Smooth muscle cell (in vitro differentiated cells): ENCODE data around the gene MOGAT1. TPM values are rescaled to one million over a fixed set of nuclear protein-coding genes. Genes with fewer than 3 reads are reported as not detected.

Source experiments
- DNase-seq: peaks from one replicate; lab custom pipeline; 2025; ENCODE audit not compliant: unreplicated experiment; lab: John Stamatoyannopoulos, UW
- H2AFZ ChIP-seq: fragments of 200-600 bp; sonication (generic); 2 replicates; pipeline ENCODE4 v1.6.0; 2016; ENCODE audit warnings: antibody characterized with exemption, low read depth, mild to moderate bottlenecking
- H3F3A ChIP-seq: fragments of 200-600 bp; sonication (generic); 2 replicates; pipeline ENCODE4 v1.6.0; 2017; ENCODE audit warnings: antibody characterized with exemption, low read depth
- H3K27ac ChIP-seq: fragments of 200-600 bp; sonication (generic); 2 replicates; pipeline ENCODE4 v1.5.1; 2016; ENCODE audit warnings: low read depth, mild to moderate bottlenecking
- H3K27me3 ChIP-seq: fragments of 200-600 bp; sonication (generic); 2 replicates; pipeline ENCODE4 v1.6.1; 2016; ENCODE audit warnings: low read depth, mild to moderate bottlenecking
- H3K36me3 ChIP-seq: fragments of 200-600 bp; sonication (generic); 2 replicates; pipeline ENCODE4 v1.5.1; 2016; ENCODE audit warnings: low read depth
- H3K4me1 ChIP-seq: fragments of 200-600 bp; sonication (generic); 2 replicates; pipeline ENCODE4 v1.5.1; 2016; ENCODE audit warnings: low read depth
- H3K4me2 ChIP-seq: fragments of 200-600 bp; sonication (generic); 2 replicates; pipeline ENCODE4 v1.6.0; 2016; ENCODE audit warnings: mild to moderate bottlenecking
- H3K4me3 ChIP-seq: fragments of 200-600 bp; sonication (generic); 2 replicates; pipeline ENCODE4 v1.5.1; 2016; ENCODE audit warnings: mild to moderate bottlenecking
- H3K79me2 ChIP-seq: fragments of 200-600 bp; sonication (generic); 2 replicates; pipeline ENCODE4 v1.6.0; 2016; ENCODE audit warnings: low read depth, mild to moderate bottlenecking
- H3K9ac ChIP-seq: fragments of 200-600 bp; sonication (generic); 2 replicates; pipeline ENCODE4 v1.6.0; 2016; ENCODE audit warnings: low read depth
- H3K9me3 ChIP-seq: fragments of 200-600 bp; sonication (generic); replicated peaks from 2 replicates; pipeline ENCODE4 v1.5.1; 2016; ENCODE audit warnings: low read depth
- H4K20me1 ChIP-seq: fragments of 200-600 bp; sonication (generic); 2 replicates; pipeline ENCODE4 v1.6.0; 2016; ENCODE audit warnings: low read depth
- WGBS: methylation state at CpG from one replicate; pipeline ENCODE4 v1.1.7; 2016; ENCODE audit warnings: low lambda C conversion rate; 5-methylcytosine and 5-hydroxymethylcytosine counted together
- polyA plus RNA-seq: library from polyadenylated mRNA; unstranded; fragments of >200 nt; fragmentation: Nextera tagmentation; extraction: Ambion mirVana; gene quantifications from 2 replicates; pipeline ENCODE4 v1.2.1, GENCODE V29; 2016
- total RNA-seq: library from RNA; depleted of rRNA; stranded (reverse); fragments of >200 nt; gene quantifications from 2 replicates; pipeline ENCODE4 v1.2.3, GENCODE V29; 2014
- TF ChIP-seq, protein P1 (sequence below): fragments of 200-600 bp; sonication (generic); IDR thresholded peaks from 2 replicates; pipeline ENCODE4 v1.5.1; 2017; ENCODE audit warnings: borderline replicate concordance, mild to moderate bottlenecking, antibody characterized with exemption; ENCODE audit not compliant: insufficient read depth, poor library complexity, severe bottlenecking

MOGAT1 gene
- total and polyA plus RNA-seq, 2 experiments from 2014 or later: 0.25 TPM; not detected in 1

DNA sequence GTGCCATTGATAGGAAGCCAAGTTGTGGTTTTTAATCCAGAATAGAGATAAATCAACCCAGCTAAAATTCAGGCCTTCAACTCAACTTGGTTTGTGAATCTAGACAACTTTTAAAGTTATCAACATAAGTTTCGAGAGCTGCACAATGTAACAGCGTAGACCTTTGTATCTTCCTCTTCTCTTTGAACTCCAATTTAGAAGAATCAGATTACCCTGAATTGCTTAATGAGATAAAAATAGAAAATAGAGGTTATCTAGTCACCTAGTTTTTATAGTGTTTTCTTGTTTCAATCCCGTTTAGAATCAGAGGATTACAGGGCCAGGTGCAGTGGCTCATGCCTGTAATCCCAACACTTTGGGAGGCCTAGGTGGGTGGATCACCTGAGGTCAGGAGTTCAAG lies 12.3 kb downstream of the MOGAT1 start:
- H3K4me3 ChIP-seq: no peak overlapping the region
- H4K20me1 ChIP-seq: no peaks in the 10 kb centered on the region
- no peaks in the 10 kb centered on the region for H3K27me3 ChIP-seq
- no peak overlapping the region for H2AFZ ChIP-seq
- 89% methylated on average over 3 of the region's 3 CpGs for WGBS
- H3K4me2 ChIP-seq: no peak overlapping the region
- TF ChIP-seq, protein P1, sequence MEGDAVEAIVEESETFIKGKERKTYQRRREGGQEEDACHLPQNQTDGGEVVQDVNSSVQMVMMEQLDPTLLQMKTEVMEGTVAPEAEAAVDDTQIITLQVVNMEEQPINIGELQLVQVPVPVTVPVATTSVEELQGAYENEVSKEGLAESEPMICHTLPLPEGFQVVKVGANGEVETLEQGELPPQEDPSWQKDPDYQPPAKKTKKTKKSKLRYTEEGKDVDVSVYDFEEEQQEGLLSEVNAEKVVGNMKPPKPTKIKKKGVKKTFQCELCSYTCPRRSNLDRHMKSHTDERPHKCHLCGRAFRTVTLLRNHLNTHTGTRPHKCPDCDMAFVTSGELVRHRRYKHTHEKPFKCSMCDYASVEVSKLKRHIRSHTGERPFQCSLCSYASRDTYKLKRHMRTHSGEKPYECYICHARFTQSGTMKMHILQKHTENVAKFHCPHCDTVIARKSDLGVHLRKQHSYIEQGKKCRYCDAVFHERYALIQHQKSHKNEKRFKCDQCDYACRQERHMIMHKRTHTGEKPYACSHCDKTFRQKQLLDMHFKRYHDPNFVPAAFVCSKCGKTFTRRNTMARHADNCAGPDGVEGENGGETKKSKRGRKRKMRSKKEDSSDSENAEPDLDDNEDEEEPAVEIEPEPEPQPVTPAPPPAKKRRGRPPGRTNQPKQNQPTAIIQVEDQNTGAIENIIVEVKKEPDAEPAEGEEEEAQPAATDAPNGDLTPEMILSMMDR: no peak
- H3K36me3 ChIP-seq: no peaks in the 10 kb centered on the region
- no peaks in the 10 kb centered on the region for H3K79me2 ChIP-seq
- DNase-seq: no peak
- no peak overlapping the region for H3K27ac ChIP-seq
- peaks cover 6% of the 10 kb centered on the region for H3K4me1 ChIP-seq
- no peaks in the 10 kb centered on the region for H3F3A ChIP-seq
- no peaks in the 10 kb centered on the region for H3K9me3 ChIP-seq
- H3K9ac ChIP-seq: no peak overlapping the region

DNA sequence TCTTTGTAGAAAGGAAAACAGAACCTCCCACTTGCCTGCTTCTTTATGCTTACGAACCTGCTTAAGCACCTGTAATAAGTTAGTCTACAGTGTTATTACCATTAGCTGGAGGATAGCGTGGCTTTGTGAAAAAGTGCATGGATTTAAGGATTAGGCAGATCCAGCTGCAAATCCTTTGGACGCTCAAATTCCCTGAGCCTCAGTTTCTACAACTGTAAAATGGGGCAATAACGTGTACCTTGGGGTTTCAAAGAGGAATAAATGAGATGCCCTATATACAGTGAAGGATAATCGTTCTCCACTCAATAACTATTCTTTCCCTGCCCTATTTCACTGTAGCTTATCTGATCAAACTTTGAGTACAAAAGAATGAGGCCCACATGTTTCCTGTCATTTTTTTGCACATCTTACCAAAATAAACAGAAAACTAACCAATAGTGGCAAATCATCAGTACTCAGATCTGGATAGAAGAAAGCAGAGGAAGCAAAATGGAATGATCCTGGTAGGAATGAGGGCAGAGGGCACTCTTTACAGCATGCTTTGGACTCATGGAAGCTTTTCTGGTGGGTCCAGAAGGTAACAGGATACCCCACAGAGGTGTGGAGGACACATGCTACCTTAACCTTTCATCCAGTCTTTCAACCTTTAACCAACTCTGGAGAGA lies 14.8 kb downstream of the MOGAT1 start:
- 92% methylated on average over 5 of the region's 5 CpGs for WGBS
- Histone ChIP-seq H3K79me2 (no peaks in the 10 kb centered on the region), H3K4me1 (peaks cover 7% of the 10 kb centered on the region), H3F3A (no peaks in the 10 kb centered on the region), H3K4me2 (no peak overlapping the region), H3K27ac (no peak overlapping the region), H3K4me3 (no peak overlapping the region), H3K9me3 (no peaks in the 10 kb centered on the region), H2AFZ (no peak overlapping the region), H4K20me1 (no peaks in the 10 kb centered on the region), H3K9ac (no peak overlapping the region), H3K27me3 (no peaks in the 10 kb centered on the region), H3K36me3 (no peaks in the 10 kb centered on the region)
- TF ChIP-seq, protein P1: no peak
- DNase-seq: no peak

DNA sequence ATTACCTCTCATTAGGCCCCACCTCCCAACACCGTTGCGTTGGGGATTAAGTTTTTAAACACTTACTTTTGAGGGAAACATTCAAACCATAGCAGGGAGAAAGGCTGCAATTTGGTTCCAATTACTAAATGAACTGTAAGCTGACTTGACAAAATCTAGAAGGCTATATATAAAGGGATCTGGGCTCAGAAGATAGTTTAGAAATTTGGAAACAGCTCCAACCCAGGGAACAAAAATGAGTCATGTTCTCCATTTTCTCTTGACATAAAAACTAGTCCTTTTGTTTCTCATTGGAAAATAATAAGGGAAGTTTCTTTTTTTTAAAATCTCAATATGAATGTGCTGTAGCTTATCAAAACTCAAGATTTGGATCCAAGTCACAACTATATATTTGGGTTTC lies 17.5 kb downstream of the MOGAT1 start:
- no peak overlapping the region for H3K9ac ChIP-seq
- H2AFZ ChIP-seq: no peak overlapping the region

DNA sequence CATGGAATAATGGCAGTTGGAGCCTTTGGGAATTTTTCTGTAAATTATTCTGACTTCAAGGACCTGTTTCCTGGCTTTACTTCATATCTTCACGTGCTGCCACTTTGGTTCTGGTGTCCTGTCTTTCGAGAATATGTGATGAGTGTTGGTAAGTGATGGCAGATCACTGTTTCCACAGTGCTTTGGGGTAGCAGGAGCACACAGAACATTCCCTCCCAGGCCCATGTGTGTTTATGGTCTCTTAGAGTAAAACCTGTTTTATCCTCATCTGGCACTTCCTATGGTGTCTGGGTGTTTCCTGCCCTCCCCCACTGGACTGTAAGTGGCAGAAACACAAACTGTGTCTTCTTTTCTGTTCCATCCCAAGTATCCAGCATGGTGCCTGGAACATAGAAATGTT lies 17.9 kb downstream of the MOGAT1 start:
- DNase-seq: no peak
- TF ChIP-seq, protein P1: no peak
- H3K27ac ChIP-seq: no peak overlapping the region
- no peaks in the 10 kb centered on the region for H3K79me2 ChIP-seq
- H3K4me3 ChIP-seq: no peak overlapping the region
- H3K9me3 ChIP-seq: no peaks in the 10 kb centered on the region
- no peaks in the 10 kb centered on the region for H3K36me3 ChIP-seq
- no peak overlapping the region for H3K9ac ChIP-seq
- H3F3A ChIP-seq: no peaks in the 10 kb centered on the region
- H3K4me2 ChIP-seq: no peak overlapping the region
- no peaks in the 10 kb centered on the region for H3K27me3 ChIP-seq
- peaks cover 7% of the 10 kb centered on the region for H3K4me1 ChIP-seq
- H2AFZ ChIP-seq: no peak overlapping the region
- H4K20me1 ChIP-seq: no peaks in the 10 kb centered on the region
- WGBS: 36% methylated on average over 2 of the region's 2 CpGs

More for the DNA sequence above, 17.5 kb downstream of the MOGAT1 start:
- TF ChIP-seq, protein P1: no peak
- H3K9me3 ChIP-seq: no peaks in the 10 kb centered on the region
- H3K79me2 ChIP-seq: no peaks in the 10 kb centered on the region
- H3K36me3 ChIP-seq: no peaks in the 10 kb centered on the region
- 43% methylated on average over 2 of the region's 2 CpGs for WGBS
- no peak overlapping the region for H3K27ac ChIP-seq
- H3F3A ChIP-seq: no peaks in the 10 kb centered on the region
- no peaks in the 10 kb centered on the region for H4K20me1 ChIP-seq
- H3K4me3 ChIP-seq: no peak overlapping the region
- no peak for DNase-seq
- peaks cover 7% of the 10 kb centered on the region for H3K4me1 ChIP-seq
- H3K27me3 ChIP-seq: no peaks in the 10 kb centered on the region
- H3K4me2 ChIP-seq: no peak overlapping the region
